Measurements from ENCODE around the gene ASF1B. TPM values are rescaled to one million over a fixed set of nuclear protein-coding genes. Genes with fewer than 3 reads are reported as not detected.

The ASF1B gene
- total RNA-seq, 4 donors from 2014 or later, result 1.9 to 4.5 (median 4.4) TPM; not detected in 1

DNA sequence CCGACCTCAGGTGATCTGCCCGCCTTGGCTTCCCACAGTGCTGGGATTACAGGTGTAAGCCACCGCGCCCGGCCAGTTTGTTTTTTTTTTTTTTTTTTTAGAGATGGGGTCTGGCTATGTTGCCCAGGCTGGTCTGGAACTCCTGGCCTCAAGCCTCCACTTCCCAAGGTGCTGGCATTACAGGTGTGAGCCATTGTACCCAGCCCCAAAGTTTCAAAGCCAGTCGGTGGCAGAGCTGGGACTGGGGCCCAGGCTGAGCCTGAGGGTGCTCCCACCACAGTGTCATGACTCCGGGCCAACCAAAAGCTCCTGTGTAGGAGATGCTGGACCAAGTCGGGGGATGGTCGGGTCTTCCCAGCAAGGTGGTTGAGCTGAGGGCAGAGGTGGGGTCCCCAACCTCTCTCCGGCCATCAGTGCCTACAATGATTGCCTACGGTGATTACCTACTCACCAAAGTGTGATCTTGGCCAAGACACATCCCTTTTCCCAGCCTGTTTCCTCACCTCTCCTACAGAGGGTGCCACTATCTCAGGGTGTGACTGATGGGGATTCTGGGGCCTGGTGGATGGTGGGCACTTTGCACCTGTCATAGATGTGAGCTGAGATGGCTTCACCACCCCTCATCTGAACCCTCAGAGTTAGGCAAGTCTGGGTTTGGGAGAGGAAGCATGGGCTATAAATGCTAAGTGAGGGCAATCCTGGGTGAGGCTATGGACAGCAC lies 40.0 kb downstream of the ASF1B start:
- intact Hi-C loops (cut with DNase I; ENCODE audit: low total_unique reads) (no loop called here), in situ Hi-C loops (cut with MboI; ENCODE audit: low pct_ligation_motif_present in 1 of 4, low pct_unique_long_range_greater_than_20kb in 1 of 4, low sequenced_read_pairs in 3 of 4) (no loop called here)
- H3K36me3 ChIP-seq, result peaks cover 0 to 20% (median 6%) of the 10 kb centered on the region in 4 donors
- no peak for TF ChIP-seq EP300 (IDR thresholded peaks at IDR 0.05; ENCODE audit: low read depth)
- no peak for TF ChIP-seq POLR2A (IDR thresholded peaks at IDR 0.05)
- TF ChIP-seq POLR2AphosphoS5 (IDR thresholded peaks at IDR 0.05), result no peak
- TF ChIP-seq, protein P1, sequence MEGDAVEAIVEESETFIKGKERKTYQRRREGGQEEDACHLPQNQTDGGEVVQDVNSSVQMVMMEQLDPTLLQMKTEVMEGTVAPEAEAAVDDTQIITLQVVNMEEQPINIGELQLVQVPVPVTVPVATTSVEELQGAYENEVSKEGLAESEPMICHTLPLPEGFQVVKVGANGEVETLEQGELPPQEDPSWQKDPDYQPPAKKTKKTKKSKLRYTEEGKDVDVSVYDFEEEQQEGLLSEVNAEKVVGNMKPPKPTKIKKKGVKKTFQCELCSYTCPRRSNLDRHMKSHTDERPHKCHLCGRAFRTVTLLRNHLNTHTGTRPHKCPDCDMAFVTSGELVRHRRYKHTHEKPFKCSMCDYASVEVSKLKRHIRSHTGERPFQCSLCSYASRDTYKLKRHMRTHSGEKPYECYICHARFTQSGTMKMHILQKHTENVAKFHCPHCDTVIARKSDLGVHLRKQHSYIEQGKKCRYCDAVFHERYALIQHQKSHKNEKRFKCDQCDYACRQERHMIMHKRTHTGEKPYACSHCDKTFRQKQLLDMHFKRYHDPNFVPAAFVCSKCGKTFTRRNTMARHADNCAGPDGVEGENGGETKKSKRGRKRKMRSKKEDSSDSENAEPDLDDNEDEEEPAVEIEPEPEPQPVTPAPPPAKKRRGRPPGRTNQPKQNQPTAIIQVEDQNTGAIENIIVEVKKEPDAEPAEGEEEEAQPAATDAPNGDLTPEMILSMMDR (IDR thresholded peaks at IDR 0.05), result no peak
- no peak overlapping the region for H3K27ac ChIP-seq
- no peaks in the 10 kb centered on the region for H3K9me3 ChIP-seq
- WGBS, 2 donors (ENCODE audit: low coverage in 1 of 2), result 94 to 100% methylated on average over 5 to 11 of the region's 11 CpGs
- peaks cover 0 to 10% (median 8%) of the 10 kb centered on the region in 4 donors for H3K4me1 ChIP-seq
- no peaks in the 10 kb centered on the region for H3K27me3 ChIP-seq
- no peak overlapping the region for H3K4me3 ChIP-seq
- DNase-seq, result no peak

- H3K9me3 ChIP-seq, result no peaks in the 10 kb centered on the region
- TF ChIP-seq, protein P1 (IDR thresholded peaks at IDR 0.05), result no peak
- TF ChIP-seq POLR2AphosphoS5 (IDR thresholded peaks at IDR 0.05), result no peak
- no peak for TF ChIP-seq POLR2A (IDR thresholded peaks at IDR 0.05)
- TF ChIP-seq EP300 (IDR thresholded peaks at IDR 0.05; ENCODE audit: low read depth), result no peak
- WGBS, 2 donors (ENCODE audit: low coverage in 1 of 2), result 78 to 87% methylated on average over 4 to 7 of the region's 7 CpGs
- no peak overlapping the region for H3K27ac ChIP-seq
- H3K4me3 ChIP-seq, result no peak overlapping the region
- no peaks in the 10 kb centered on the region for H3K27me3 ChIP-seq
- peaks cover 0 to 9% (median 0%) of the 10 kb centered on the region in 4 donors for H3K36me3 ChIP-seq
- in situ Hi-C loops (cut with MboI; ENCODE audit: low pct_ligation_motif_present in 1 of 4, low pct_unique_long_range_greater_than_20kb in 1 of 4, low sequenced_read_pairs in 3 of 4), result no loop called here
- H3K4me1 ChIP-seq, result peaks cover 0 to 13% (median 8%) of the 10 kb centered on the region in 4 donors
- DNase-seq, result no peak
- intact Hi-C loops (cut with DNase I; ENCODE audit: low total_unique reads), result no loop called here
Observed at GRCh38 chr19:14094854-14095253, 41.5 kb downstream of the ASF1B start.

DNA sequence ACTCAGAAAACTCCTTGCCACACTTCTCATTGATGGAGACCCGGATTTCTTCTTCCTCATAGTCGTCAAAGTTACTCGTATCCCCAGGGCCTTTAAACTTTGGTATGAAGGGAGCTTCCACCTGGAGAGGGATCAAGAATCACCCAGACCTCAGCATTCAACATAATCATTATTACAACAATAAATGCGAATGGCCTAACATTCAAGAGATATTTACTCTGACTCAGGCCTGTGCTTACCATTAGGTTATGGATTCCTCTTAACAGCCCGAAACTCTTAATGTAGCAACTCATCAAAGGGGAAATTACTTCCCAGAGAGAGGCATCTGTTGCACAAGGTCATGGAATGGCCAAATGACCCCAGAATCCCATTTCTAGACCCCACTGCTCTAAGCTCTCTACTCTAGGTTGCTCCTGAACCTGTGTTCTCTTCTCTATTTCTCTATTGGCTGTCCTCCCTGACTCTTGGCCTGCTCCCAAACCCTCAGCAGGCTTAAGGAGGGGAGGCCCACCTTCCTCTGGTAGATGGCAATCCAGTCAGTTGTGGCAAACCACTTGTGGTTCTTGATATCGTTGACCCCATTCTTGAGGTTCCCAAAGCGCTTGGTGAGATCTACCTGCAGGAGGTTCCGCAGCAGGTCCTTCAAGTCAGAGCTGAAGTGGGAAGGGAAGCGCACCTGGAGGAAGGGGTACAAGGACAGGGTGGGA lies 43.1 kb downstream of the ASF1B start:
- no peak for DNase-seq
- Histone ChIP-seq H3K27ac (no peak overlapping the region), H3K4me1 (peaks cover 5 to 20% (median 11%) of the 10 kb centered on the region in 4 donors), H3K9me3 (no peaks in the 10 kb centered on the region), H3K4me3 (no peak overlapping the region), H3K27me3 (no peaks in the 10 kb centered on the region), H3K36me3 (peaks cover 0 to 4% (median 0%) of the 10 kb centered on the region in 4 donors)
- in situ Hi-C loops (cut with MboI; ENCODE audit: low pct_ligation_motif_present in 1 of 4, low pct_unique_long_range_greater_than_20kb in 1 of 4, low sequenced_read_pairs in 3 of 4), result no loop called here
- no peak for TF ChIP-seq POLR2A (IDR thresholded peaks at IDR 0.05)
- no peak for TF ChIP-seq POLR2AphosphoS5 (IDR thresholded peaks at IDR 0.05)
- no peak for TF ChIP-seq EP300 (IDR thresholded peaks at IDR 0.05; ENCODE audit: low read depth)
- TF ChIP-seq, protein P1 (IDR thresholded peaks at IDR 0.05), result no peak
- intact Hi-C loops (cut with DNase I; ENCODE audit: low total_unique reads), result no loop called here
- WGBS, 2 donors (ENCODE audit: low coverage in 1 of 2), result 80 to 96% methylated on average over 1 to 9 of the region's 9 CpGs

DNA sequence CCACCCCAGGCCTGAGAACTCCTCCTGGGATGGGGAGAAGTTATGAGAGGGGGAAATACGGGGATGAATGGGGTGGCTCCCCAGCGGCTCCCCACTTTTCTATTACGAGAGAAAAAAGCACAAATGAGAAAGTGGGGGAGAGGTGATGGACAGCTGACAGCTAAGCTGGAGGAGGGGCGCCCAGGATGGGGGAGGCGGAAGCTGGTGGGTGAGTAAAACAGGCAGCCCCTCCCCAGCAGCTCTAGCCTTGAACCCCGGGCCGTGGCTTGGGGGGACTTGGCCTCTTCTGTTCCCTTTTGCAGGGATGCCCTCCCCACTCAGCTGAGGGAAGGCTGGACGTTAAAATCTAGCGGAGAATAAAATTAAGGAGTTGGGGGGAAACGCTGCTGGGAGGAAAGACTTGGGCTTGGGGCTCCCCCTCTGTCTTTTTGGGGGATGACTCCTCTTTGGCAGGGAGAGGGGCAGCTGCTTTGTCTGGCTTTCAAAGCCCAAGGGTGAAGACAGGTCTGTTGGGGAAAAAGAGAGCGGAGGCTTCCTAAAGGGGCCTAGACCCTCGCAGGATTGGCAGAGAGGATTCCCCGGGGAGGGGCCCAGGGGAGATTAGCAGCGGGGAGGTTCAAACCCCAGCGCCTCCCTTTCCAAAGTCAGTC lies 44.5 kb downstream of the ASF1B start:
- intact Hi-C loops (cut with DNase I; ENCODE audit: low total_unique reads) (no loop called here), in situ Hi-C loops (cut with MboI; ENCODE audit: low pct_ligation_motif_present in 1 of 4, low pct_unique_long_range_greater_than_20kb in 1 of 4, low sequenced_read_pairs in 3 of 4) (no loop called here)
- H3K36me3 ChIP-seq, result peaks cover 0 to 9% (median 0%) of the 10 kb centered on the region in 4 donors
- H3K27ac ChIP-seq, result peak overlapping the region; percentile 94 to 100 (median 97)
- WGBS, 2 donors (ENCODE audit: low coverage in 1 of 2), result 0 to 18% methylated on average over 5 to 15 of the region's 15 CpGs
- DNase-seq, result no peak
- peaks cover 5 to 20% (median 11%) of the 10 kb centered on the region in 4 donors for H3K4me1 ChIP-seq
- no peaks in the 10 kb centered on the region for H3K27me3 ChIP-seq
- peak overlapping the region; percentile 56 to 95 (median 78) for H3K4me3 ChIP-seq
- H3K9me3 ChIP-seq, result no peaks in the 10 kb centered on the region
- TF ChIP-seq EP300 (IDR thresholded peaks at IDR 0.05; ENCODE audit: low read depth) (no peak), POLR2AphosphoS5 (IDR thresholded peaks at IDR 0.05) (no peak), POLR2A (IDR thresholded peaks at IDR 0.05) (no peak)
- TF ChIP-seq, protein P1 (IDR thresholded peaks at IDR 0.05), result no peak

All from transverse colon (tissue), 4 donors.